ENCODE measurements around the gene COL19A1.

COL19A1 gene

GRCh38 chr6:70176842-70177550, 310.6 kb downstream of the COL19A1 start:
- DNase-seq = no peak

GRCh38 chr6:70180183-70180900, 314.0 kb downstream of the COL19A1 start:
- no peak for DNase-seq

GRCh38 chr6:70180901-70181599, 314.7 kb downstream of the COL19A1 start:
- no peak for DNase-seq

GRCh38 chr6:70183538-70183937, 317.2 kb downstream of the COL19A1 start:
- DNase-seq = no peak

- no peak for DNase-seq
Observed at GRCh38 chr6:70184723-70185122, 318.4 kb downstream of the COL19A1 start.

GRCh38 chr6:70186461-70186860, 320.1 kb downstream of the COL19A1 start:
- DNase-seq = no peak

GRCh38 chr6:70188202-70188601, 321.8 kb downstream of the COL19A1 start:
- no peak for DNase-seq

- DNase-seq = no peak
Observed at GRCh38 chr6:70194421-70194820, 328.1 kb downstream of the COL19A1 start.

GRCh38 chr6:70196531-70196930, 330.2 kb downstream of the COL19A1 start:
- DNase-seq = no peak

GRCh38 chr6:70198785-70199184, 332.4 kb downstream of the COL19A1 start:
- DNase-seq = no peak

- no peak for DNase-seq
Observed at GRCh38 chr6:70208235-70208790, 342.0 kb downstream of the COL19A1 start.

GRCh38 chr6:70210462-70210861, 344.1 kb downstream of the COL19A1 start:
- no peak for DNase-seq

GRCh38 chr6:70215460-70216108, 349.2 kb downstream of the COL19A1 start:
- no peak for DNase-seq

GRCh38 chr6:70216767-70217166, 350.4 kb downstream of the COL19A1 start:
- no peak for DNase-seq

- DNase-seq = no peak
Observed at GRCh38 chr6:70219943-70220613, 353.7 kb downstream of the COL19A1 start.

GRCh38 chr6:70221025-70221714, 354.8 kb downstream of the COL19A1 start:
- DNase-seq = no peak

GRCh38 chr6:70221715-70222438, 355.5 kb downstream of the COL19A1 start:
- DNase-seq = no peak

GRCh38 chr6:70222439-70222749, 356.0 kb downstream of the COL19A1 start:
- no peak for DNase-seq

GRCh38 chr6:70225055-70225454, 358.7 kb downstream of the COL19A1 start:
- no peak for DNase-seq

GRCh38 chr6:70231311-70231710, 365.0 kb downstream of the COL19A1 start:
- DNase-seq = no peak

- no peak for DNase-seq
Observed at GRCh38 chr6:70234561-70235236, 368.3 kb downstream of the COL19A1 start.
